ENCODE results near the gene CORO7.

The CORO7 gene

DNA sequence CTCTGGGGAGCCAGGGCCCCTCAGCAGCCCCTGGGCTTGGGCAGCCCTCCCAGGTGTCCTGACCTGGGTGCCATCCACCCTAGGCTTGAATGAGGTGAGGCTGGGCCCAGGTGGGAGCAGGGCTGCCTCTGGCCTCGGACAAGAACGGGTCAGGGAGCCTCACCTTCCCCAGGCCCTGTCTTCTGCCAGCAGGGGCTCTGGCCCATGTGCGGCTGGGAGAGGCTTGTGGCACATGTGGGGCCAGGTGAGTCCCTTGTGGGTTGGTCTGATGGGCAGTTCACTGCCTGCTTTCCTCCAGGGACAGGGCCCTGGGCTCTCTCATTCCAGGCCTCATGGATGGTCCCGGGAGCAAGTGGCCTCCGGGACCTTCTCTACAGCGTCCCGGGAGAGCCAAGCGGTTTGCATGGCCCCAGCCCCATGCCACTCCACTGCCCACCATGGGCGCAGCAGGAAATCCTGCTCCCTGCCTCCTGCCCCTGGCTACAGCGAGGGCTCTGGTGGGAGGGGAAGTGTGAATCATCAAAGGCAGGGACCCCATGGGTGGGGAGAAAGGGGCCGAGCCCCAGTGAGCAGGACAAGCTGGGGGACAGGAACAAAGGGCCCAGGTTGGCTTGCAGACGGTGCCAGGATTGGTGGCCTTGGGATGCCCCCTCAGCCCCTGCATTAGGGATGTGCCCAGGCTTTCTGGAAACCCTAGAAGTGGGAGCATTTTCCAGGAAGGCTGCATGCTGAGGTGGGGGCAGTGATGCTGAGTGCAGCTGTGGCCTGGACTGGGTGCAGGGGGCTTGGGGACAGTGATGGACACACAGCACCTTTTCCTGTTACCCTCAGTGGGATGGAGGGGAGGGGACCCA lies 32.6 kb downstream of the CORO7 start:
- no peak for DNase-seq

- no peak for DNase-seq
Measured at GRCh38 chr16:4382795-4383357, 33.5 kb downstream of the CORO7 start.

DNA sequence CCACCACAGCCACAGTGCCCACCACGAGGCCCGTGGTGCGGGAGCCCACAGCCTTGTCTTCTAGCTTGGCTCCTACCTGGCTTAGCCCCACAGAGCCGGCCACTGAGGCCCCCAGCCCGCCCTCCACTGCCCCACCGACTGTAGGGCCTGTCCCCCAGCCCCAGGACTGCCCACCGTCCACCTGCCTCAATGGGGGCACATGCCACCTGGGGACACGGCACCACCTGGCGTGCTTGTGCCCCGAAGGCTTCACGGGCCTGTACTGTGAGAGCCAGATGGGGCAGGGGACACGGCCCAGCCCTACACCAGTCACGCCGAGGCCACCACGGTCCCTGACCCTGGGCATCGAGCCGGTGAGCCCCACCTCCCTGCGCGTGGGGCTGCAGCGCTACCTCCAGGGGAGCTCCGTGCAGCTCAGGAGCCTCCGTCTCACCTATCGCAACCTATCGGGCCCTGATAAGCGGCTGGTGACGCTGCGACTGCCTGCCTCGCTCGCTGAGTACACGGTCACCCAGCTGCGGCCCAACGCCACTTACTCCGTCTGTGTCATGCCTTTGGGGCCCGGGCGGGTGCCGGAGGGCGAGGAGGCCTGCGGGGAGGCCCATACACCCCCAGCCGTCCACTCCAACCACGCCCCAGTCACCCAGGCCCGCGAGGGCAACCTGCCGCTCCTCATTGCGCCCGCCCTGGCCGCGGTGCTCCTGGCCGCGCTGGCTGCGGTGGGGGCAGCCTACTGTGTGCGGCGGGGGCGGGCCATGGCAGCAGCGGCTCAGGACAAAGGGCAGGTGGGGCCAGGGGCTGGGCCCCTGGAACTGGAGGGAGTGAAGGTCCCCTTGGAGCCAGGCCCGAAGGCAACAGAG lies 34.2 kb downstream of the CORO7 start:
- no peak for DNase-seq

DNA sequence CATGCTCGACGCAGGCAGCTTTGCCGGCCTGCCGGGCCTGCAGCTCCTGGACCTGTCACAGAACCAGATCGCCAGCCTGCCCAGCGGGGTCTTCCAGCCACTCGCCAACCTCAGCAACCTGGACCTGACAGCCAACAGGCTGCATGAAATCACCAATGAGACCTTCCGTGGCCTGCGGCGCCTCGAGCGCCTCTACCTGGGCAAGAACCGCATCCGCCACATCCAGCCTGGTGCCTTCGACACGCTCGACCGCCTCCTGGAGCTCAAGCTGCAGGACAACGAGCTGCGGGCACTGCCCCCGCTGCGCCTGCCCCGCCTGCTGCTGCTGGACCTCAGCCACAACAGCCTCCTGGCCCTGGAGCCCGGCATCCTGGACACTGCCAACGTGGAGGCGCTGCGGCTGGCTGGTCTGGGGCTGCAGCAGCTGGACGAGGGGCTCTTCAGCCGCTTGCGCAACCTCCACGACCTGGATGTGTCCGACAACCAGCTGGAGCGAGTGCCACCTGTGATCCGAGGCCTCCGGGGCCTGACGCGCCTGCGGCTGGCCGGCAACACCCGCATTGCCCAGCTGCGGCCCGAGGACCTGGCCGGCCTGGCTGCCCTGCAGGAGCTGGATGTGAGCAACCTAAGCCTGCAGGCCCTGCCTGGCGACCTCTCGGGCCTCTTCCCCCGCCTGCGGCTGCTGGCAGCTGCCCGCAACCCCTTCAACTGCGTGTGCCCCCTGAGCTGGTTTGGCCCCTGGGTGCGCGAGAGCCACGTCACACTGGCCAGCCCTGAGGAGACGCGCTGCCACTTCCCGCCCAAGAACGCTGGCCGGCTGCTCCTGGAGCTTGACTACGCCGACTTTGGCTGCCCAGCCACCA lies 35.1 kb downstream of the CORO7 start:
- DNase-seq: no peak

GRCh38 chr16:4380119-4381063 lies 36.0 kb downstream of the CORO7 start:
- DNase-seq: no peak

DNA sequence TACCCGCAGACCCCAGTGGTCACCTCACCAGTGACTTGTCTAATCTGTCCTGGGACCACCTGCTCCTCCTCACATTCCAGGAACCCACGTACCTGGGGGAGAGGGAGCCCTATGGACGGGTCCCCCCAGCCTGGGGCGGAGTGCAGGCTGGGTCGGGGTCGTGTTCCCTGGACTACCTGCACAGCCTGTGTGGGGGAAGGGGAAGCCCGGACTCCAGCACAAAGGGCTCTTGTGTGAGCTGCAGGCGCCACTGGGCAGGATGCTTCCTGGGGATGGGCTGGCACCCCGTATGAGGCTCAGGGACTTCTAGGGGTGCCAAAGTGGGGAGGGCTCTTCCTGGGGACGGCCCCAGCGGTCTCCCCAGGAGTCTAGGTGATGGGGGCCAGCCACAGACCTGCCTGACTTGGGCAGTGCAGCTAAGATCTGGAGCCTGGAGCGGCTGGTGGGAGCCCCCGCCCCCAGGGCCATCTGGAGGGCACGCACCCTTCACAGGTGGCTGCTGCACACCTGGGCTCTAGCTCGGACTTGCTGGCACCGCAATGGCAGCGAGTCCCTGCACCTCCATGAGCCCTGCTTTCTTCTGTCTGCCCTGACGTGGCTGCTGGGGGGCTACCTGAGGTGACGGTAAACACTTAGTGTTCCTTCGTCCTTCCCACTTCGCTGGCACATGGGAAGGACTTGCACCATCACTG lies 37.3 kb downstream of the CORO7 start:
- DNase-seq: no peak

DNA sequence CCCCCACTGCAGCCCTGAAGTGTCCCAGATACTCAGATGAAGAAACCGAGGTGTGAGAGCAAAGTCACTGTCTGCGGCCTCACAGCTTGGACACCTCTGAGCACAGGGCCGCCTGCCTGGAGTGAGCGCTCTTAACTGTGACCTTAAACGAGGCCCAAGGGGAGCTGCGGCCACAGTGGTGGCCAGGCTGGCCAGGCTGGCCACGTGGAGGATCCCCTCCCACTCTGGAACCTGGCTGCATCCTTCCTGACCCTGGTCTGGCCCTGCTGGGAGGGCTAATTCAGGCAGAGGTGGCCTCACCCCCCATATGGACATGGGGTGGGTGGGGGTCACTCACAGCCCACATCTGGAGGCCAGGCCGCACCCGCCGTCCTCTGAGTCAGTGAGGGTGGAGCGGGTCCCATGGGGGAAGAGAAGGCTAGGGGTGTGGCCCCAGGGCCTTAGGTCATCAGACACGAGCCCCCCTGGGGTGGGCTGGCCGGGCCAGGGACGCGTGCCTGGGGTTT lies 38.2 kb downstream of the CORO7 start:
- no peak for DNase-seq

DNA sequence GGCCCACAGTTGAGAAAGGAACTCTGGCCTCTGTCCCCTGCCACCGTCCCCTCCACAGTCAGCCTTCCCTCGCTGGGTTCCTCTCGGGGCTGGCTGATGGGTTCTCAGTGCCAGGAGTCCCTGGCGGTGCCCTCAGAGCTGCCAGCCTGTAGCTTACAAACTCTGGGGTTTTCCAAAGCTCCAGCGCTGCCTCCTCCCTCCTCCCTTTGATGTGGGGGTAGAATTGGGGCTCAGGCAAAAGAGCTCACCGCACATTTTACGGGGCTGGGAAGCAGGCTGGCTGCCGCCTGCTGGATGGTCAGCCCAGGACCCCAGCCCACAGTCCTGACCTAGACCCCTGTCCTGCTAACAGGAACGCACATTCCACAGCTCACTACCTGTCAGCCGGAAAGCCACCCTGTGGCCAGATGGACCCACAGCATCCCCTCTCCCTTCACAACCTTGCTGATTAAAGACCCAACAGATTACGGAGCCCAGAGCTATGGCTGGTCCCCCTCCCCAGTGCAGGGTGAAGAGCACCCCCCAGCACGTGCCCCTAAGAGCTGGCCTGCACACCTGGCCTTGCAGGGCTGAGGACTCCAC lies 38.7 kb downstream of the CORO7 start:
- no peak for DNase-seq

- no peak for DNase-seq
Measured at GRCh38 chr16:4376893-4377572, 39.4 kb downstream of the CORO7 start.

DNA sequence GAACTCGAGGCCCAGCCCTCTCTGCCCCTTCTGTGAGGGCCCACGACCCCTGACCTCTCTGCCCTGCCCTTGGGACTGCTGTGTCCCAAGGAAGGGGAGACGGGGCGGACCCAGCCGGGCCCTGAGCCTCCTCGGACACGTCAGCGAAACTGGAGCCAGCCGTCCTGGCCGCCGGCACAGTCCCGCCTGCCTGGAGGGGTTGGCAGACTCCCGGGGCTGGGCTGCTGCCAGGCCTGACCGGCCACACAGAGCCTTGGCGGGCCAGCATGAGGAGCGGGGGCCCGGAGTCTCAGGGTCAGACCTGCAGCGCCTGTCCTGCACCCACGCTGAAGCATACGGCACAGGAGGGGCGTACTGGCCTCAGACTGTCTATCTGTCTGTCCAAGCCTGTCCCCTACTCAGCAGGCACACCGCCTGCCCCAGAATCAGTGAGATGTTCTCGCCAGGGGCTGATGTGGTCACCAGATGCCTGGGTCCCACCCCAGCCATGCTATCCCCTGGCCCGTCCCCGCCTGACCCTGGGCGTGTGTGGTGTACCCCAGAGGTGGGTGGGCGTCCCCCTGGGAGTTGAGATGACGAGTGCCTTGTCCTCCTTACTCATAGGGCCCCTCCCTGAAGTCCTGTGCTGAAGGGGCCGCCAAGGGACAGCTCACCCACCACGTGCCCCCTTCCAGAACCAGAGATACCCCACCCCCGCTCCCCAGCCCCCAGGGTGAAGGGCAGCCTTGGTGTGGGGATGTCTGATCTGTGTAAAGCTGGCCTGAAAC lies 40.1 kb downstream of the CORO7 start:
- no peak for DNase-seq

GRCh38 chr16:4375717-4376116 lies 40.7 kb downstream of the CORO7 start:
- no peak for DNase-seq

- no peak for DNase-seq
Measured at GRCh38 chr16:4373909-4374742, 42.3 kb downstream of the CORO7 start.

DNA sequence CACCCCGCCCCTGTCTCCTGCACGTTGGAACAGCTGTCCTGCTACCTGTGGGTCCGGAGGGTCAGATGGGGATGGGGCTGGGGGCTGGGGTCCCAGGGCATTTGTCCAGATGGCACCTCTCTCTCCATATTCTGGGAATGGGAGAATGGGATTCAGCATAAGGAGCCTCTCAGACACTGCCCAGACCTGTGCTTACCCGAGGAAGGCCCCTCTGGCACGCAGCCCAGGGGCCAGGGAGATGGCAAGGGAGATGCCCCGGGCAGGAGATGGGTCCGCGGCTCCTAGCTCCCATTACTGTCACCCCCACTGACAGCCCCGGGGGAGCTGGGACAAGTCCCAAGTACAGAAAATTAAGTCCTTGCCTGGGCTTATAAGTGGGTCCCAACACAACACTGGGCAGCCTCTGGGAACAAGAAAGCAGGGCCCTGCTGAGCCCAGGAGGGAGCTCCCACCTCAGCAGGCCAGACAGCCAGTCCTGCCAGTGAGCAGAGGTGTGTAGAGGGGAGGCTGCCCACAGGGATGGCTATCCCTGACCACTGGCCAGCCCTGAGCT lies 43.0 kb downstream of the CORO7 start:
- DNase-seq: no peak

DNA sequence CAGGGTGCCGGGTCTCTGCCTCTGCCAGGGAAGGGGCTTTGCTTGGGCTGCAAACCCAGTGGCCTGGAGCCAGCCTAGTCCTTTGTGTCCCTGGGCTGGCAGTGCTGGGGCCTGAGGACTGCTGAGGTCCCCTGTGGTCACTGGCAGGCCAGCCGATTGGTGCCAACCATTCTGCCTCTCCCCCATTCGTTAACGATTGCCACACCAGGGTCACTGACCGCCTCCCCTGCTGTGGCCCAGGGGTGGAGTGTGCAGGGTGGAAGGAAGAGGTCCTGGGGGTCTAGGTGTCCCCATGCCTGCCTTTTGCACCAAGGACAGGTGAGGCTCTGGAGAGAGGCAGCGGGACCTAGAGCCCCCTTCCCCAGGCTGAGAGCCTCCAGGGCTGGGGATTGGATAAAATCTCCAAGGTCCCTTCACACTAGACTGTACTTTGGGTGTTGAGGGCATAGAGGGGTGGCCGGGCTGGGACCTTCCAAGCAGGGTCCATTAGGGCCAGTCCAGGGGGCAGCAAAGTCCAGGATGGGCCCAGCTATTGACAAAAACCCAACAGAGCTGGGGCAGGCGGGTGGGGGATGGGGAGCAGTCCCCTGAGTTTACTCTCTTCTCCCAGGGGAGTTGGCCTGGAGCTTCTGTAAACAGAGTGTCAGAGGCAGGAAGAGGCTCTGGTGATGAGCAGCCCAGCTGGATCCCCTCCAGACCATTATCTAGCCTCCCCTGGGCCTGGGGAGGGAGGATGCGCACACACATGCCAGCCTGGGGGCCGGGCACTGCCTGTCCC lies 43.6 kb downstream of the CORO7 start:
- no peak for DNase-seq

GRCh38 chr16:4372001-4372577 lies 44.3 kb downstream of the CORO7 start:
- no peak for DNase-seq

GRCh38 chr16:4371357-4372000 lies 44.9 kb downstream of the CORO7 start, which contains the start of gene VASN:
Gene VASN (plus strand): TSS chr16:4371848. CDS start chr16:4380878, 9,030 bp downstream.
- peak; percentile 70 to 72 for DNase-seq
